Activated CD4-positive, alpha-beta T cell treated with anti-CD3 and anti-CD28 coated beads, Interleukin-2, amount 10 ng/mL, durations not matched to agents 24 days and 14 days (primary cell): ENCODE data around the gene RPTOR. TPM values are rescaled to one million over a fixed set of nuclear protein-coding genes. Genes with fewer than 3 reads are reported as not detected.

Experiments used
- DNase-seq: peaks from one replicate; pipeline ENCODE4 v3.0.0; 2022
- H3K27ac Mint-ChIP-seq: one replicate; pipeline ENCODE4 v1.8.0; 2022; ENCODE audit warnings: mild to moderate bottlenecking, mixed read lengths
- H3K27me3 Mint-ChIP-seq: one replicate; pipeline ENCODE4 v1.8.0; 2022; ENCODE audit warnings: mixed read lengths
- H3K36me3 Mint-ChIP-seq: one replicate; pipeline ENCODE4 v1.8.0; 2022; ENCODE audit warnings: low read depth, mild to moderate bottlenecking, mixed read lengths
- H3K4me1 Mint-ChIP-seq: one replicate; pipeline ENCODE4 v1.8.0; 2021; ENCODE audit warnings: mixed read lengths
- H3K4me3 Mint-ChIP-seq: one replicate; pipeline ENCODE4 v1.8.0; 2022; ENCODE audit warnings: mild to moderate bottlenecking, moderate library complexity, mixed read lengths
- H3K9me3 Mint-ChIP-seq: one replicate; pipeline ENCODE4 v1.8.0; 2021; ENCODE audit warnings: mixed read lengths
- intact Hi-C: fragments of 100-400 bp; cut with micrococcal nuclease; formaldehyde crosslinking; loops from one replicate; pipeline ENCODE4 v1.15.1; 2023
- total RNA-seq: library from RNA; stranded (reverse); gene quantifications from 2 replicates; pipeline ENCODE4 v1.2.3, GENCODE V29; 2022

Gene RPTOR
- total RNA-seq, 1 donor from 2014 or later = 67.2 TPM

DNA sequence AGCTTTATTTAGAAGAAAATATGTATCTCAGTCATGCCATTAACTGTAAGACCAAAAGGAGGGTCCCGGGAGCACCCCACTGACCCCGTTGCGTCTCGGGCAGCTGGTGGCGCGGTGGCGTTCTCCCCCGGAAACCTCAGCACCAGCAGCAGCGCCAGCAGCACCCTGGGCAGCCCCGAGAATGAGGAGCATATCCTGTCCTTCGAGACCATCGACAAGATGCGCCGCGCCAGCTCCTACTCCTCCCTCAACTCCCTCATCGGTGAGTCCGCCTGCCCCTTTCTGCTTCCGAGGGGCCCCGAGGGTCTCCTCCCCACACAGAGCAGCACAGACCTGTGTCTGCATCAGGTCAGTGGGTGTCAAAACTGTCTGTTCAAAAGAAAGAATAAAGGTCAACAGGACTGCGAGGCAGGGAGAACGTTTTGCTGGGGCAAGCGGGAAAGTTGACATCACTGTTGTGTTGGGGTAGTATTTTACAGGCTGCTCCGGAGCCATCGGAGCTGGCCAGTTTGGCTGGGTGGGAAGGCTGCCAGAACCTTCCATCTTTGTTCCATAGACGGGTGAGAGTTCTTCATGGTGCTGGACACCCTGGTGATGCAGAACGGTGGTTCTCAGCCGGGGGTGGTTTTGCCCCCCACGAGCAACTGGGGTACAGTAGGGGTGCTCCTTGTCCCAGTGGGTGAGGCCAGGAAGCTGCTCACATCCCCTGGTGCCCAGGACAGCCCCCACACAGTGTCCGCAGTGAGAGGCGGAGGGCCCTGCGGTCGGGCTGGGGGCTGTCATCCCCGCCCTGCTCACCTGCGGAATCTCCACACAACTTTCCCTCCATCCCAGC, 349.2 kb downstream of the RPTOR start:
- Mint-ChIP-seq H3K4me1 (peaks cover 78% of the 10 kb centered on the region), H3K4me3 (peak overlapping the region; percentile 82), H3K27ac (peak overlapping the region; percentile 93), H3K36me3 (peaks cover 82% of the 10 kb centered on the region), H3K27me3 (no peaks in the 10 kb centered on the region), H3K9me3 (no peaks in the 10 kb centered on the region)
- intact Hi-C loops = loop anchor here (5.0 to 10.0 kb wide), 2 partner anchors 289 to 467 kb away; no protein-coding TSS in a partner anchor
- no peak for DNase-seq

DNA sequence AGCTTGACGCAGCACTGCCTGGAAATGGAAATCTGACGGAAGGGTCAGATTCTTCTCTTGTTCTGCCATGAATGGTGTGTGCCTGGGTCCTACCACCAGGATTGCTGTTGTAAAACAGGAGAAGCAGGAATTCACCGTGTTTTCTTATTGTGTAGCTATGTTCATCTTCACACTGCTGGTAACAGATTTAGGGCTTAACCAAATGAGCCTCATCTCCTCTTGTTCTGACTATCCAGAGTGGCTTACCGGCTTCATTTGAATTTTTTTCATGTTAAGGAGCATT, 349.7 kb downstream of the RPTOR start:
- Mint-ChIP-seq H3K27ac (peak overlapping the region; percentile 39), H3K36me3 (peaks cover 78% of the 10 kb centered on the region), H3K9me3 (no peaks in the 10 kb centered on the region), H3K4me3 (peak overlapping the region; percentile 3), H3K27me3 (no peaks in the 10 kb centered on the region), H3K4me1 (peaks cover 75% of the 10 kb centered on the region)
- intact Hi-C loops = loop anchor here (5.0 to 10.0 kb wide), 2 partner anchors 290 to 467 kb away; no protein-coding TSS in a partner anchor
- no peak for DNase-seq

- H3K27ac Mint-ChIP-seq = peak overlapping the region; percentile 39
- H3K9me3 Mint-ChIP-seq = no peaks in the 10 kb centered on the region
- no peak for DNase-seq
- intact Hi-C loops = loop anchor here (5.0 to 10.0 kb wide), 2 partner anchors 290 to 467 kb away; no protein-coding TSS in a partner anchor
- peak overlapping the region; percentile 3 for H3K4me3 Mint-ChIP-seq
- peaks cover 81% of the 10 kb centered on the region for H3K36me3 Mint-ChIP-seq
- H3K27me3 Mint-ChIP-seq = no peaks in the 10 kb centered on the region
- H3K4me1 Mint-ChIP-seq = peaks cover 77% of the 10 kb centered on the region
Observed at GRCh38 chr17:80894726-80895125, 350.1 kb downstream of the RPTOR start.

- Mint-ChIP-seq H3K36me3 (peaks cover 81% of the 10 kb centered on the region), H3K27me3 (no peaks in the 10 kb centered on the region), H3K9me3 (no peaks in the 10 kb centered on the region), H3K27ac (peak overlapping the region; percentile 31), H3K4me1 (peaks cover 75% of the 10 kb centered on the region), H3K4me3 (peak overlapping the region; percentile 52)
- intact Hi-C loops = loop anchor here (10.0 kb wide), 1 partner anchor 291 kb away; no protein-coding TSS in a partner anchor
- no peak for DNase-seq
Observed at GRCh38 chr17:80895366-80895765, 350.7 kb downstream of the RPTOR start.

DNA sequence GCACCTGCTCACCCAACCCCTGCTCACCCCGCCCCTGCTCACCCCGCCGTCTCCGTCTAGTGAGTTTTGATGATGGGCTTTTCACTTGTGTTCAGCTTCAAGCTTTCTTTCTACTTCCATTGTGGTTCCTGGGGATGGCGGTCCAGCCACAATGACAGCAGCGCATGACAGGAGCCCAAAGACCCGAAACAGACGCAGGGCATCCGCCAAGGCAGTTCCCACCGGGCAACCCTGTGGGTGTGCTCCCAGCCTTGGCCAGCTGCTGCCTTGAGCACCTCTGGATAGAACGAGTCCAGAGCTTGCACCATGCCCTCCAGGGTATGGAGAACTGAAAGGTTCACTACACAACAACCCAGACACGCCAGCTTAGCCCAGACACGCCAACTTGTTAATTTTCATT, 354.1 kb downstream of the RPTOR start:
- Mint-ChIP-seq H3K4me1 (peaks cover 58% of the 10 kb centered on the region), H3K4me3 (no peak overlapping the region), H3K9me3 (no peaks in the 10 kb centered on the region), H3K27me3 (no peaks in the 10 kb centered on the region), H3K27ac (peak overlapping the region; percentile 63), H3K36me3 (peaks cover 76% of the 10 kb centered on the region)
- intact Hi-C loops = loop anchor here (10.0 kb wide), 1 partner anchor 294 kb away; no protein-coding TSS in a partner anchor
- no peak for DNase-seq

GRCh38 chr17:80899402-80900268, 355.0 kb downstream of the RPTOR start:
- Mint-ChIP-seq H3K36me3 (peaks cover 72% of the 10 kb centered on the region), H3K9me3 (no peaks in the 10 kb centered on the region), H3K27ac (peak overlapping the region; percentile 68), H3K4me1 (peaks cover 51% of the 10 kb centered on the region), H3K4me3 (no peak overlapping the region), H3K27me3 (no peaks in the 10 kb centered on the region)
- peak; percentile 95 for DNase-seq
- intact Hi-C loops = loop anchor here (2.0 to 10.0 kb wide), 3 partner anchors 109 to 322 kb away; no protein-coding TSS in a partner anchor

DNA sequence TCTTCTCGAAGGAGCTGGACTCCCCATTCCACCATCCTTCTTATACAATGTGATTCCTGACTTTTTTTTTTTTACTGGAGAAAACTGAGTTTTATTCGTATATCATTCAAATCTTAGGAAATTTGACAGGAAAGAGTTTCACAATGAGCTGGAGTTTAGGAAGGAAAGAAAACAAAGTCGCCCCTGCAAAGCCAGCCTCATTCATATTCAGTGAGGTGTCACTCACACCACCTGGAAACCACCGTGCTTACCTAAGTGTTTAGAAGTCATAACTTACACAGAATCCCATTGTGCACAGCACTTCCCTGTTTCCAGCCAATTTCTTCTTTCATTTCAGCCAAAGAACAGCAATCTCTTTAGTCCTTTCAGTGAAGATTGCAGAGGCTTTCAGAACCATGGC, 356.7 kb downstream of the RPTOR start:
- Mint-ChIP-seq H3K27ac (peak overlapping the region; percentile 85), H3K36me3 (peaks cover 61% of the 10 kb centered on the region), H3K4me3 (no peak overlapping the region), H3K9me3 (no peaks in the 10 kb centered on the region), H3K4me1 (peaks cover 37% of the 10 kb centered on the region), H3K27me3 (no peaks in the 10 kb centered on the region)
- no peak for DNase-seq
- intact Hi-C loops = loop anchor here (2.0 to 5.0 kb wide), 2 partner anchors 111 to 324 kb away; no protein-coding TSS in a partner anchor

DNA sequence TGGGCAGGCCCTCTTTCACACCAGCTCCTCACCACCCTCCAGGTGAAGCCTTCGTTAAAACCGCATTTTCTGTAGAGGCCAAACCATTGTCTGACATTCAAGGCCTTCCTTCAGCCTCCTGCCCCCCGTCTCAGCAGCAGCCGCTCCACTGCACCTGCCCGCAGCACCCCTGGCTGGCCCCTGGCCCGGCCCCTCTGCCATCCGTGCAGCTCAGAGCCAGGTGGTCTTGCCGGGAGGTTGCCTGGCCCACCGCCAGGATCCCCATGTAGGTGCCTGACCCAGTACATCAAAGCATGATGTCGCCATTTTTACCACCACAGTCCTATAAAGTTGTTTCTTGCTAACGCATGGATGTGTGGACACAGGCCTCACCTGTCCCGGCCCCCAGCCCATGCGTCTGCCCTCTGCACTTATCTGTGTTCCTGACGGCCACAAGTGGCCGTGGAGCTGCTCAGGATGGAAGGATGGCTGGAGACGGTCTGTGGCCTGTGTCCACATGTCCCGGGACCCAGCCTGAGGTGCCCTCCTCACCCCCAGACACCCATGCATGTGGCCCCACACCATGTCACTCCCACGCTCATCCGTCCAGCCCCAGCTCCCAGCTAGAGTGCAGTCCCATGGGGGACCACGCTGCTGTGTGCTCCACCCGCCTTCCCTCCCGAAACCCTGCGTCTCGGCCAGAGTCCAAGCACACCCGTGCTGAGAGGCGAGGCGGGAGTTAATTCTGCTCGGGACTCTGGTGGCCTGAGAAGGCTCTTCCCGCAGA, 357.7 kb downstream of the RPTOR start:
- Mint-ChIP-seq H3K27me3 (no peaks in the 10 kb centered on the region), H3K27ac (peak overlapping the region; percentile 85), H3K36me3 (peaks cover 52% of the 10 kb centered on the region), H3K4me3 (no peak overlapping the region), H3K4me1 (peaks cover 34% of the 10 kb centered on the region), H3K9me3 (no peaks in the 10 kb centered on the region)
- DNase-seq = no peak
- intact Hi-C loops = loop anchor here (5.0 kb wide), 1 partner anchor 325 kb away; no protein-coding TSS in a partner anchor

DNA sequence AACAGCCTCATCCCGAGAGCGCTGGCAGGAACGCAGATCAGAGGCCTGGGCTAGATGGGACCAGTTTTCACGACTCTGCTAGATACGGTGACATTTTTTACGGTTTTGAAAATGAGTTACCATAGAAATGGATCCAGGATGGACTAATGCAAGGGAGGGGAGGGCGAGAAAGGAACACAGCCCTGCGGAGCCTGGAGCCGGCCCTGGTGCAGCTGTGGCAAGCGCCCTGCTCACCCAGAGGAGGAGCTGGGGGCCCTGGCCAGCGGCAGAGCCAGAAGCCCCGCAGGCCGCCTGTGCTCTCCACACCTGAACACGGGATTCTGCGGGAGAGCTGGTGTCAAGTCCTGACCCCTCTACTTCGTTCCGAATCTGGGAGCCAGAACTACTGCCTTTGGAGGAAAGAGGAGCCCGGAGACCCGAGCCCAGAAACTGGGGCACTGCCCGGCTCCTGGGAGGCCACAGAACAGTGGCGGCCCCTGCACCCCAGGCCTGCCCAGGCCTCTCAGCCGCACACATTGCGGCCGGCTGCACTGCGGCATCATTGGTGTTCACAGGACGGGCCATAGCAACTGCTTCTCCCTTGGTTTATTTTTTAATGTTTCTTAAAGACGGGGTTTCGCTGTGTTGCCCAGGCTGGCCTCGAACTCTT, 358.4 kb downstream of the RPTOR start:
- Mint-ChIP-seq H3K27me3 (no peaks in the 10 kb centered on the region), H3K9me3 (no peaks in the 10 kb centered on the region), H3K4me1 (peaks cover 28% of the 10 kb centered on the region), H3K36me3 (peaks cover 52% of the 10 kb centered on the region), H3K27ac (no peak overlapping the region), H3K4me3 (no peak overlapping the region)
- no peak for DNase-seq
- intact Hi-C loops = loop anchor here (5.0 kb wide), 1 partner anchor 326 kb away; no protein-coding TSS in a partner anchor

DNA sequence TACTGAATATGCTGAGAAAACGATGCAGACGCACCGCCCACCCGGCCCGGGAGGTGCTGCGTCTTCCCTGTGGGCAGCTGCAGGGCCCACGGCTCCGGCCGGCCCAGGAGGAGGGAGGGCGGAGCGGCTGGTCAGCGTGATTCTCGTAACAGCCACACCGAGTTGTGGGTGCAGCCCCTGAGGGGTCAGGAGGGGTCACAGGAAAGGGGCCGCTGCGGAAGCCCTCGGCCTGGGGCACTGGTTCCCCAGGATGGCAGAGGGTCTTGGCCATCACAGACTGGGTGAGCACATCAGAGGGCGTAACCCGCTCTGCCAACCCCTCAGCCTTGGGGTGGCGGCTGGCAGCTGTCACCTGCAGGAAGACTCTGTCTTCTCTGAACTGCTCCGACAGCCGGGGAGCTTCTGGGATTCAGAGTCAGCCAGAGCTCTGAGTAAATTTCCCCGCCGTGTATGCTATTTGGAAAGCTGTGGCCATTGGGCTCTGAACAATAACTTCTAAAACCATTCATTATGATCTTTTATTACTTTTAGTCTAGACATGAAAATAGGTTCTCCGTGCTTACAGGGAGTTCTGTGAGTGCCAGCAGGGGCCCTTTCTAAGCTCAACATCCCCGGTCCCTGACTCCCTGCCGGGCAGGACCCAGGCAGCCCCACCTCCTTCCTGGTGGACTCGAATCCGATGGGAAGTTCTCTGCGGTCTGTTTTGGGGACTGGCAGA, 359.6 kb downstream of the RPTOR start:
- intact Hi-C loops = loop anchor here (5.0 kb wide), 1 partner anchor 327 kb away; no protein-coding TSS in a partner anchor
- no peaks in the 10 kb centered on the region for H3K9me3 Mint-ChIP-seq
- peaks cover 21% of the 10 kb centered on the region for H3K4me1 Mint-ChIP-seq
- H3K27me3 Mint-ChIP-seq = no peaks in the 10 kb centered on the region
- H3K4me3 Mint-ChIP-seq = no peak overlapping the region
- peak overlapping the region; percentile 17 for H3K27ac Mint-ChIP-seq
- peaks cover 49% of the 10 kb centered on the region for H3K36me3 Mint-ChIP-seq
- DNase-seq = no peak

DNA sequence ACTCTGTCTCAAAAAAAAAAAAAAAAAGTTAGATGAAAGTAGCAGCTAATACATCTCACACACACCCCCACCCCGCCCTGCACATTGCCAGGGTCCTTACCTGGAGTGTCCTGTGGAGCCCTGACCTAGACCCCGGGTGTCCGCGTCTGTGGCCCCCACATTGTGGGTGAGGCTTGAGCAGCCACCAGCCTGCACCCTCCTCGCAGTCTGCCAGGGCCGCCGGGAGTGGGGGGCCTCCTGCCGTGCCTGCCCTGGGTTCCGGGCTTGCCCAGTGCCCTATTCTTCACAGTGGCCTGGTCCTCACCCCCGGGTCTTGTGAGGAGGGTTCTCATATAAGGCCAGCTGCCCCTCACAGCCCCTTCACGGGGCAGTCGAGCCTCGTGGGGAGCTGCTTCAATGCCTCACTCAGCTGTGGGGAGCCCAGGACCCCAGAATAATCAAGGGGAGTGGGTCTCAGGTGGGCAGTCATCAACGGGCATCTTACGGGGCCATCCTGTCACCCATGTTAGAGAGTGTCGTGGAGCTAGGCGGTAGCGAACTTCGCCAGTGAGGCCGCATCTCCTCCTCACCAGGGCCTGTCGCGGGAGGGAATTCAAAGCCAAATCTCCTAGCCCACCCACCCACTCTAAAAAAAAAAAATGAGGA, 361.1 kb downstream of the RPTOR start:
- H3K27ac Mint-ChIP-seq = no peak overlapping the region
- intact Hi-C loops = no loop called here
- no peaks in the 10 kb centered on the region for H3K27me3 Mint-ChIP-seq
- DNase-seq = no peak
- peaks cover 15% of the 10 kb centered on the region for H3K4me1 Mint-ChIP-seq
- peaks cover 52% of the 10 kb centered on the region for H3K36me3 Mint-ChIP-seq
- H3K9me3 Mint-ChIP-seq = no peaks in the 10 kb centered on the region
- no peak overlapping the region for H3K4me3 Mint-ChIP-seq
